ENCODE measurements around the gene GPER1. TPM values are rescaled to one million over a fixed set of nuclear protein-coding genes. Genes with fewer than 3 reads are reported as not detected.
"Not testable (repeated sequence)": the region's sequence is repeated elsewhere in the genome, so short reads cannot be mapped to it uniquely, and the experiment has no call there.

GPER1 gene
- total RNA-seq, 4 donors from 2014 or later, result 12.5 to 29.2 (median 21.2) TPM

GRCh38 chr7:1142051-1142635 lies 54.2 kb downstream of the GPER1 start:
- intact Hi-C loops (cut with DNase I), result no loop called here
- no peak for TF ChIP-seq POLR2A (IDR thresholded peaks at IDR 0.05)
- no peak for TF ChIP-seq CTCF (IDR thresholded peaks at IDR 0.05)
- Histone ChIP-seq H3K27ac (no peak overlapping the region), H3K36me3 (no peaks in the 10 kb centered on the region), H3K27me3 (no peaks in the 10 kb centered on the region), H3K4me3 (replicated peaks in 1 of 3) (no peak overlapping the region), H3K9me3 (no peaks in the 10 kb centered on the region), H3K4me1 (peaks cover 25 to 28% of the 10 kb centered on the region in 2 donors)
- DNase-seq, result no peak
- 73 to 76% methylated on average over 14 of the region's 14 CpGs for WGBS, 2 donors

DNA sequence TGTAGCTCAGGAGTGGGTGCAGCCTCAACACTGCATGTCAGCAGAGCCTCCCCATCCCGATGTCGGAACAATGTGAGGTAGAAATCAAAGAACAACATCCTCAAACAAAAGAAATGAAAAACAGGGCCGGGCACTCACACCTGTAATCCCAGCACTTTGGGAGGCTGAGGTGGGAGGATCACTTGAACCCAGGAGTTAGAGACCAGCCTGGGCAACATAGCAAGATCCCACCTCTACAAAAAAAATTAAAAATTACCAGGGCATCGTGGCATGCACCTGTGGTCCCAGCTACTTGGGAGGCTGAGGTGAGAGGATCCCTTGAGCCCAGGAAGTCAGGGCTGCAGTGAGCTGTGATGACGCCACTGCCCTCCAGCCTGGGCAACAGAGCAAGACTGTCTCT lies 55.1 kb downstream of the GPER1 start:
- DNase-seq; intact Hi-C loops (cut with DNase I); H3K27me3 ChIP-seq; H3K36me3 ChIP-seq; H3K9me3 ChIP-seq; H3K4me3 ChIP-seq (replicated peaks in 1 of 3): not testable (repeated sequence)
- 84 to 92% methylated on average over 5 of the region's 5 CpGs for WGBS, 2 donors
- Histone ChIP-seq H3K4me1 (peaks cover 22 to 25% of the 10 kb centered on the region in 2 donors), H3K27ac (peak overlapping the region in 2 of 3 donors; percentile 68 to 87)

Other genes with a start within 250 kb of the GPER1 start
- 10 to 100 TPM; 29.2 to 38.7 (median 34.3) TPM for gene GET4, start 211.6 kb upstream of the GPER1 start, total RNA-seq
- gene ADAP1, start 133.4 kb upstream of the GPER1 start, total RNA-seq, result 10 to 100 TPM; 11.7 to 29.9 (median 23.4) TPM
- gene COX19, start 112.6 kb upstream of the GPER1 start, total RNA-seq, result 10 to 100 TPM in 3 of 4 donors, 1 to 10 TPM in 1; 8.2 to 28.2 (median 17.8) TPM
- not detected for gene CYP2W1, start 104.9 kb upstream of the GPER1 start, total RNA-seq
- 10 to 100 TPM in 3 of 4 donors, 1 to 10 TPM in 1; 8.7 to 49.4 (median 32.7) TPM for gene GPR146, start 43.6 kb upstream of the GPER1 start, total RNA-seq
- gene ZFAND2A, start 72.1 kb downstream of the GPER1 start, total RNA-seq, result 10 to 100 TPM; 27.5 to 57.0 (median 37.4) TPM
- gene UNCX, start 144.8 kb downstream of the GPER1 start, total RNA-seq, result not detected